ENCODE measurements around the gene ZNF423.

Gene ZNF423

GRCh38 chr16:49440156-49441065 lies 415.5 kb downstream of the ZNF423 start:
- DNase-seq: no peak

DNA sequence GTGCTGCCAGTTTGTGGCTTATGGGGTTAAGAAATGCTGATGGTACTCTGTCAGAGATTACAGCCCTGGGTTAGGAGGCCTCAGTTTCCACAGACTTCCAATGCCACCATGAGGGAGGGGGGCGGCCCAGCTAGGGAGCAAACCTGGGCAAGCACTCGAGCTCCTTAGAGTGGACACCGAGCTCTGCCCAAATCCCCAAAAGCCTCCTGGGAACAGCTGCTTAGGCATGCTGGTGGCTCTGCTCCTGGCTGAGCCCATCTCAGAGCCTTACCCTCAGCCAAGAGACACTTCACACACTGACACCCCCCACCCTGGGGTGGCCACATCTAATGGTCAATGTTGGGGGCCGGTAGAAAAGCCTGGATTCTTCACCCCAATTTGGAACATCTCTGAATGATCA lies 416.2 kb downstream of the ZNF423 start:
- DNase-seq: no peak

GRCh38 chr16:49439050-49439449 lies 416.9 kb downstream of the ZNF423 start:
- DNase-seq: no peak
